IPS-NIHi7 (cell line): ENCODE data around the gene GPR68.
"Not testable (repeated sequence)": the region's sequence is repeated elsewhere in the genome, so short reads cannot be mapped to it uniquely, and the experiment has no call there.

Experiments
- DNase-seq: peaks from one replicate; pipeline ENCODE4 v3.0.0; 2012; ENCODE audit warnings: mixed read lengths; ENCODE audit errors: extremely low spot score

GPR68 gene

GRCh38 chr14:91190853-91191252 lies 53.7 kb downstream of the GPR68 start:
- no peak for DNase-seq

GRCh38 chr14:91187271-91187670 lies 57.2 kb downstream of the GPR68 start:
- DNase-seq, result no peak

GRCh38 chr14:91186515-91187066 lies 57.9 kb downstream of the GPR68 start:
- no peak for DNase-seq

- DNase-seq, result no peak
Observed at GRCh38 chr14:91185721-91186120, 58.8 kb downstream of the GPR68 start.

GRCh38 chr14:91184559-91184958 lies 59.9 kb downstream of the GPR68 start:
- DNase-seq, result no peak

- not testable (repeated sequence) for DNase-seq
Observed at GRCh38 chr14:91182753-91183152, 61.8 kb downstream of the GPR68 start.
